Gastrocnemius medialis (tissue), 4 donors: ENCODE results near the gene COQ9. TPM values are rescaled to one million over a fixed set of nuclear protein-coding genes. Genes with fewer than 3 reads are reported as not detected.

Experiments used
- ATAC-seq, 2 donors: fragments of 150-250 bp; one replicate each; pipeline ENCODE4 v1.9.1; 2016
- DNase-seq, 2 donors: peaks; one replicate each; pipeline ENCODE4 v3.0.0-alpha.2; 2019
- H3K27ac ChIP-seq, 4 donors: fragments of 200-600 bp; sonication (generic); 1 replicate in 1 of 4; 2 replicates in 3 of 4; pipeline ENCODE4 v1.5.1; 2016 to 2018; ENCODE audit warnings: mild to moderate bottlenecking in 2 of 4, moderate library complexity in 1 of 4
- H3K27me3 ChIP-seq, 3 donors: fragments of 200-600 bp; sonication (generic) in 2 of 3; 1 replicate in 1 of 3; 2 replicates in 2 of 3; pipeline versions ENCODE4 v1.5.1 to v1.6.0; 2016 to 2019; ENCODE audit warnings: mild to moderate bottlenecking in 1 of 3, moderate library complexity in 1 of 3
- H3K36me3 ChIP-seq, 2 donors: fragments of 200-600 bp; sonication (generic) in 1 of 2; one replicate each; pipeline ENCODE4 v1.5.1; 2017 to 2018
- H3K4me1 ChIP-seq, 2 donors: fragments of 200-600 bp; sonication (generic) in 1 of 2; one replicate each; pipeline ENCODE4 v1.5.1; 2016 to 2017; ENCODE audit warnings: mild to moderate bottlenecking in 2 of 2
- H3K4me3 ChIP-seq, 4 donors: fragments of 200-600 bp; sonication (generic) in 3 of 4; 1 replicate in 1 of 4; 2 replicates in 3 of 4; pipeline ENCODE4 v1.5.1; 2016 to 2019; ENCODE audit warnings: mild to moderate bottlenecking in 2 of 4
- H3K9me3 ChIP-seq, 3 donors: fragments of 200-600 bp; sonication (generic) in 2 of 3; 1 replicate in 1 of 3; 2 replicates in 2 of 3; pipeline ENCODE4 v1.5.1; 2016 to 2019
- POLR2A ChIP-seq, 2 donors: fragments of 450-650 bp; IDR thresholded peaks; one replicate each; pipeline ENCODE4 v1.6.1; 2017; ENCODE audit warnings: antibody characterized with exemption in 2 of 2, mild to moderate bottlenecking in 2 of 2, moderate library complexity in 2 of 2
- in situ Hi-C, 4 donors: fragments of 200-750 bp; cut with MboI; loops; one replicate each; pipeline versions ENCODE4 v1.15.0 to v1.8.0; 2017; ENCODE audit warnings: low sequenced_read_pairs in 4 of 4
- intact Hi-C: fragments of 100-400 bp; cut with DNase I; formaldehyde crosslinking; loops from one replicate; pipeline ENCODE4 v1.15.1; 2023; ENCODE audit warnings: low total_unique reads
- total RNA-seq, 4 donors: library from RNA; depleted of rRNA; stranded (reverse); fragments of >200 nt; gene quantifications; one replicate each; pipeline versions ENCODE4 v1.1.0 to v1.2.3, GENCODE V29; 2016
- TF ChIP-seq, protein P1 (sequence below), 5 experiments: fragments of 450-650 bp in 3 of 5; fragments of 200-600 bp in 2 of 5; sonication (generic) in 2 of 5; IDR thresholded peaks in 4 of 5; conservative IDR thresholded peaks in 1 of 5; 1 replicate in 4 of 5; 2 replicates in 1 of 5; pipeline ENCODE4 v1.5.1; 2016 to 2019; ENCODE audit warnings: antibody characterized with exemption in 5 of 5, mild to moderate bottlenecking in 3 of 5, moderate library complexity in 3 of 5

The COQ9 gene
- total RNA-seq, 4 donors from 2014 or later: 107 to 171 (median 135) TPM

DNA sequence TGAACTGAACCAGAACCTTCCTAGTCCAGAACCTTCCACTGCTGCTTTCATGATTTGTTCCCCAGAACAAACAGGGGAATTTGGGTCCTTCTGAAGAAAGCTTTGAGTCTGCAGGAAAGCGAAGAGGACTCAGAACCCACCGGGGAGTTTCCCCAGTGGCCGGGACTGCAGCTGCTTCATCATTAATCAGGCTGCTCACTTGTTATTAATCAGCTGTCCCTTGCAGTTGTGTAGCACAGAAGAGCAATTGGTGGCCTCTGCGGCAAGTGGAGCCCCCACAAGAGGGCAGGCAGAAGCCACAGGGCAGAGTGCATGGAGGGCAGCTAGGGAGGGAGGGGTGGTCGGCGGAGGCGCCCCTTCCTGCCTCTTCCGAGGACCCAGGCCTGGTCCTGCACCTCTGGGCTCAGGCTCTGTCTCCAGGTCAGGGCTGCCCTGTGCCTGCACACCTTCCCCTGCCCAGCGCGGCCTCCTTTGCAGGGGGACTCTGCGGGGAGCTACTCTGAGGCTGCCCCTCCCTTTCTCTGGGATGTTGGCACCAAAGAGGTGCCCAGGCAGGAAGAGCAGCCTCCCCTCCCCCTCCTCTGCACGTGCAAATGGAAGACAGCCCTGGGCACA is 35.8 kb upstream of the COQ9 start:
- Histone ChIP-seq H3K27me3 (no peaks in the 10 kb centered on the region), H3K36me3 (no peaks in the 10 kb centered on the region), H3K4me1 (peaks cover 0 to 2% of the 10 kb centered on the region in 2 donors), H3K4me3 (no peak overlapping the region), H3K9me3 (no peaks in the 10 kb centered on the region), H3K27ac (no peak overlapping the region)
- intact Hi-C loops (loop anchor here (10.0 kb wide), 1 partner anchor 317 kb away; the partner anchor contains the start of gene CPNE2), in situ Hi-C loops (loop anchor here in 1 of 4 donors (25.0 kb wide), 1 partner anchor 324 kb away; the partner anchor contains the start of gene CPNE2)
- ATAC-seq (no peak), DNase-seq (no peak)
- TF ChIP-seq, protein P1, sequence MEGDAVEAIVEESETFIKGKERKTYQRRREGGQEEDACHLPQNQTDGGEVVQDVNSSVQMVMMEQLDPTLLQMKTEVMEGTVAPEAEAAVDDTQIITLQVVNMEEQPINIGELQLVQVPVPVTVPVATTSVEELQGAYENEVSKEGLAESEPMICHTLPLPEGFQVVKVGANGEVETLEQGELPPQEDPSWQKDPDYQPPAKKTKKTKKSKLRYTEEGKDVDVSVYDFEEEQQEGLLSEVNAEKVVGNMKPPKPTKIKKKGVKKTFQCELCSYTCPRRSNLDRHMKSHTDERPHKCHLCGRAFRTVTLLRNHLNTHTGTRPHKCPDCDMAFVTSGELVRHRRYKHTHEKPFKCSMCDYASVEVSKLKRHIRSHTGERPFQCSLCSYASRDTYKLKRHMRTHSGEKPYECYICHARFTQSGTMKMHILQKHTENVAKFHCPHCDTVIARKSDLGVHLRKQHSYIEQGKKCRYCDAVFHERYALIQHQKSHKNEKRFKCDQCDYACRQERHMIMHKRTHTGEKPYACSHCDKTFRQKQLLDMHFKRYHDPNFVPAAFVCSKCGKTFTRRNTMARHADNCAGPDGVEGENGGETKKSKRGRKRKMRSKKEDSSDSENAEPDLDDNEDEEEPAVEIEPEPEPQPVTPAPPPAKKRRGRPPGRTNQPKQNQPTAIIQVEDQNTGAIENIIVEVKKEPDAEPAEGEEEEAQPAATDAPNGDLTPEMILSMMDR (IDR thresholded peaks at IDR 0.05 in 4 of 5, conservative IDR thresholded peaks at IDR 0.05 in 1 of 5): no peak
- TF ChIP-seq POLR2A (IDR thresholded peaks at IDR 0.05): no peak

DNA sequence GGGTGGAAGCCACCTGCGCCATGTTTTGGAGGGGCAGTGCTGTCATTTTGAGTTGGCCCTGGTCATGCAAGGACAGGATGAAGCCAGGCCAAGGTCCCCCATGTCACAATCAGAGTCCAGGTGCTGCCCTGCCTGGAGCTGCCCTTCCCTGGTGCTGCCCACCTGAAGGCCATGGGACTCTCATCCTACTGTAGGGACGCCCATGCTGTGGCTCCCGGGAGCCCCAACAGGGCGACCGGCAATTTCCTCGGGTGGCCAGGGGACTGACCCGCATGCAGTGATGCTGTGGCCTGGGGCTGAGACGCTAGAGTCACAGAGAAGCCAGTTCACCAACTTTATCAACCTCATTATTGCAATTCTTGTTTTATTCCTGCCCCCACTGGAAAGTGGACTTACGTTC is 34.7 kb upstream of the COQ9 start:
- Histone ChIP-seq H3K4me1 (peaks cover 6% of the 10 kb centered on the region in 2 donors), H3K27me3 (no peaks in the 10 kb centered on the region), H3K4me3 (no peak overlapping the region), H3K27ac (no peak overlapping the region), H3K9me3 (no peaks in the 10 kb centered on the region), H3K36me3 (no peaks in the 10 kb centered on the region)
- in situ Hi-C loops (loop anchor here in 1 of 4 donors (25.0 kb wide), 1 partner anchor 325 kb away; the partner anchor contains the start of gene CPNE2), intact Hi-C loops (loop anchor here (10.0 kb wide), 1 partner anchor 318 kb away; the partner anchor contains the start of gene CPNE2)
- no peak for TF ChIP-seq POLR2A (IDR thresholded peaks at IDR 0.05)
- TF ChIP-seq, protein P1 (IDR thresholded peaks at IDR 0.05 in 4 of 5, conservative IDR thresholded peaks at IDR 0.05 in 1 of 5): no peak
- ATAC-seq (no peak), DNase-seq (no peak)

DNA sequence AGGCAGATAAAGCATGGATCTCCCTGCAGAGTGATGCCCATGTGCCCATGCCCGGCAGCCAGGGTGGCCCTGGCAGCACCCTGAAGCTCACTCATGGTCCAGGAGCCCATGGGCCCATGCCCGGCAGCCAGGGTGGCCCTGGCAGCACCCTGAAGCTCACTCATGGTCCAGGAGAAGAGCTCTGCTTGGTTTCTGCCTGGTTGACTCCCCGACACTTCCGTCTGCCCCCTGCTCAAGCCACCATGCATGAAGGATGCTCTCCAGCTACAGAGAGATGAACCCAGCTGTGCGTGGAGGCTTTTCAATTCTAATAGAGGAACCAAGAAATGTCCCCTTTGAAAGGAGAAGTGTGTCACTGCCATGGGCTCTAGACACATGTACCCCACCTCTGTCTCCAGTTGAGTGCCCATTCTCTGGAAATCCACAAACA is 34.0 kb upstream of the COQ9 start:
- H3K4me1 ChIP-seq: peaks cover 6% of the 10 kb centered on the region in 2 donors
- H3K27ac ChIP-seq: no peak overlapping the region
- TF ChIP-seq, protein P1 (IDR thresholded peaks at IDR 0.05 in 4 of 5, conservative IDR thresholded peaks at IDR 0.05 in 1 of 5): no peak
- TF ChIP-seq POLR2A (IDR thresholded peaks at IDR 0.05): no peak
- H3K4me3 ChIP-seq: no peak overlapping the region
- intact Hi-C loops: loop anchor here (10.0 kb wide), 1 partner anchor 319 kb away; the partner anchor contains the start of gene CPNE2
- no peaks in the 10 kb centered on the region for H3K36me3 ChIP-seq
- in situ Hi-C loops: loop anchor here in 1 of 4 donors (25.0 kb wide), 1 partner anchor 326 kb away; the partner anchor contains the start of gene CPNE2
- H3K9me3 ChIP-seq: no peaks in the 10 kb centered on the region
- ATAC-seq (no peak), DNase-seq (no peak)
- H3K27me3 ChIP-seq: no peaks in the 10 kb centered on the region

DNA sequence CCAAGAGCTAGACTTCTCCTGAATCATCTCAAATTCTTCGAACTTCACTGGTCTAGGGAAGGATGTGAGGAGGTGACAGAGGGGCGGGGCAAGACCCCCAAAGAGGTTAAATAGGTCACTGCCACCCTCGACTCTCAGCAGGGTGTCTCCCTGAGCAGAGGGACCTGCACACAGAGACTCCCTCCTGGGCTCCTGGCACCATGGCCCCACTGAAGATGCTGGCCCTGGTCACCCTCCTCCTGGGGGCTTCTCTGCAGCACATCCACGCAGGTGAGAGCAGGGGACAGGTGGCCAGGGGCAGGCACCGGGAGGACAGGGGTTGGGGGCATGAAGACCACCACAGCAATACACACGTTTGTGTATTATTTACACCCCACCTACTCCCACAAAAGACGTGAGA is 33.5 kb upstream of the COQ9 start:
- in situ Hi-C loops (loop anchor here in 1 of 4 donors (25.0 kb wide), 1 partner anchor 326 kb away; the partner anchor contains the start of gene CPNE2), intact Hi-C loops (loop anchor here (10.0 kb wide), 1 partner anchor 319 kb away; the partner anchor contains the start of gene CPNE2)
- no peak for ATAC-seq
- Histone ChIP-seq H3K27me3 (no peaks in the 10 kb centered on the region), H3K27ac (no peak overlapping the region), H3K4me1 (peaks cover 8% of the 10 kb centered on the region in 2 donors), H3K9me3 (no peaks in the 10 kb centered on the region), H3K36me3 (no peaks in the 10 kb centered on the region), H3K4me3 (no peak overlapping the region)
- TF ChIP-seq POLR2A (IDR thresholded peaks at IDR 0.05): no peak
- TF ChIP-seq, protein P1 (IDR thresholded peaks at IDR 0.05 in 4 of 5, conservative IDR thresholded peaks at IDR 0.05 in 1 of 5): no peak
- no peak for DNase-seq
